ENCODE data around the gene EMP1. TPM values are rescaled to one million over a fixed set of nuclear protein-coding genes. Genes with fewer than 3 reads are reported as not detected.
"Not testable (repeated sequence)": the region's sequence is repeated elsewhere in the genome, so short reads cannot be mapped to it uniquely, and the experiment has no call there.

The EMP1 gene
- total RNA-seq, 1 experiment from 2014 or later, result 40.3 TPM

GRCh38 chr12:13255792-13256691, 59.5 kb downstream of the EMP1 start:
- DNase-seq (ENCODE audit: low spot score), result peak; percentile 93

- no peak for DNase-seq (ENCODE audit: low spot score)
Observed at GRCh38 chr12:13256692-13257045, 60.1 kb downstream of the EMP1 start.

GRCh38 chr12:13257356-13257875, 60.9 kb downstream of the EMP1 start:
- no peak for DNase-seq (ENCODE audit: low spot score)

- no peak for DNase-seq (ENCODE audit: low spot score)
Observed at GRCh38 chr12:13258197-13258596, 61.7 kb downstream of the EMP1 start.

GRCh38 chr12:13258717-13259119, 62.2 kb downstream of the EMP1 start:
- no peak for DNase-seq (ENCODE audit: low spot score)

GRCh38 chr12:13259625-13260024, 63.1 kb downstream of the EMP1 start:
- DNase-seq (ENCODE audit: low spot score), result not testable (repeated sequence)

GRCh38 chr12:13267826-13268225, 71.3 kb downstream of the EMP1 start:
- DNase-seq (ENCODE audit: low spot score), result not testable (repeated sequence)

- DNase-seq (ENCODE audit: low spot score), result no peak
Observed at GRCh38 chr12:13268581-13268980, 72.1 kb downstream of the EMP1 start.

Other genes starting within 250 kb of the EMP1 start
- not detected in 2 replicates for gene GPRC5D, start 244.6 kb upstream of the EMP1 start, total RNA-seq (2014; rRNA removed; shearing (Covaris generic))
- 0.46 and 1.0 TPM in 2 replicates for gene HEBP1, start 196.5 kb upstream of the EMP1 start, total RNA-seq (2014; rRNA removed; shearing (Covaris generic))
- 0.26 and 0.76 TPM in 2 replicates for gene FAM234B, start 152.3 kb upstream of the EMP1 start, total RNA-seq (2014; rRNA removed; shearing (Covaris generic))
- not detected in 2 replicates for gene GSG1, start 93.1 kb upstream of the EMP1 start, total RNA-seq (2014; rRNA removed; shearing (Covaris generic))